Endodermal cell (in vitro differentiated cells): ENCODE results near the gene NDFIP2. TPM values are rescaled to one million over a fixed set of nuclear protein-coding genes. Genes with fewer than 3 reads are reported as not detected.

Source experiments
- DNase-seq: peaks from one replicate; pipeline ENCODE4 v3.0.0-alpha.2; 2017
- H3K27ac ChIP-seq: 2 replicates; pipeline ENCODE4 v1.5.1; 2013; ENCODE audit warnings: mild to moderate bottlenecking, low read depth, low read length, moderate library complexity
- H3K27me3 ChIP-seq: 2 replicates; pipeline ENCODE4 v1.6.1; 2013; ENCODE audit warnings: mild to moderate bottlenecking, low read length, moderate library complexity; ENCODE audit not compliant: insufficient read depth, control insufficient read depth, poor library complexity, severe bottlenecking
- H3K36me3 ChIP-seq: 2 replicates; pipeline ENCODE4 v1.7.0; 2013; ENCODE audit warnings: mild to moderate bottlenecking, low read length, moderate library complexity; ENCODE audit not compliant: control insufficient read depth, insufficient read depth
- H3K4me1 ChIP-seq: one replicate; pipeline ENCODE4 v1.7.0; 2013; ENCODE audit warnings: low read length; ENCODE audit not compliant: control insufficient read depth, insufficient read depth
- H3K4me3 ChIP-seq: 2 replicates; pipeline ENCODE4 v1.5.1; 2013; ENCODE audit warnings: mild to moderate bottlenecking, low read length, moderate library complexity
- H3K9ac ChIP-seq: 2 replicates; pipeline ENCODE4 v1.6.1; 2013; ENCODE audit warnings: mild to moderate bottlenecking, low read length, moderate library complexity; ENCODE audit not compliant: poor library complexity, severe bottlenecking; ENCODE audit errors: extremely low read depth
- H3K9me3 ChIP-seq: 2 replicates; pipeline ENCODE4 v1.6.1; 2013; ENCODE audit warnings: mild to moderate bottlenecking, low read length, moderate library complexity; ENCODE audit not compliant: control insufficient read depth
- H3K27ac Mint-ChIP-seq: 2 replicates; pipeline ENCODE4 v1.8.0; 2020; ENCODE audit warnings: mixed read lengths
- H3K27me3 Mint-ChIP-seq: 2 replicates; pipeline ENCODE4 v1.8.0; 2021; ENCODE audit warnings: mild to moderate bottlenecking, mixed read lengths; ENCODE audit not compliant: insufficient read depth
- H3K36me3 Mint-ChIP-seq: 2 replicates; pipeline ENCODE4 v1.8.0; 2020; ENCODE audit warnings: low read depth, mixed read lengths
- H3K4me1 Mint-ChIP-seq: 2 replicates; pipeline ENCODE4 v1.8.0; 2020; ENCODE audit warnings: mixed read lengths
- H3K4me3 Mint-ChIP-seq: 2 replicates; pipeline ENCODE4 v1.8.0; 2020; ENCODE audit warnings: mild to moderate bottlenecking, moderate library complexity, mixed read lengths
- H3K9me3 Mint-ChIP-seq: 2 replicates; pipeline ENCODE4 v1.8.0; 2020; ENCODE audit warnings: mild to moderate bottlenecking, mixed read lengths
- WGBS, 2 experiments: methylation state at CpG; one replicate each; pipeline versions ENCODE4 v1.1.5 to v1.1.7; 2013; ENCODE audit warnings: missing lambda C conversion rate in 2 of 2, mixed read lengths in 1 of 2; ENCODE audit not compliant: insufficient coverage in 1 of 2, insufficient read length in 1 of 2; 5-methylcytosine and 5-hydroxymethylcytosine counted together
- total RNA-seq, 2 donors: library from RNA; stranded (reverse); fragmentation: NEBNext Ultra II Directional in 1 of 2; extraction: Animal tissue kit (Norgen Biotek cat#: 25700) in 1 of 2; gene quantifications; 2 replicates in 1 of 2; 3 replicates in 1 of 2; pipeline ENCODE4 v1.2.1, GENCODE V29; 2021
- TF ChIP-seq, protein P1 (sequence below): fragments of 200-600 bp; sonication (generic); conservative IDR thresholded peaks from 2 replicates; pipeline ENCODE4 v1.5.0; 2021; ENCODE audit warnings: antibody characterized with exemption, mild to moderate bottlenecking

The NDFIP2 gene
- total RNA-seq, 2 donors from 2014 or later, result 27.9 to 29.2 TPM

DNA sequence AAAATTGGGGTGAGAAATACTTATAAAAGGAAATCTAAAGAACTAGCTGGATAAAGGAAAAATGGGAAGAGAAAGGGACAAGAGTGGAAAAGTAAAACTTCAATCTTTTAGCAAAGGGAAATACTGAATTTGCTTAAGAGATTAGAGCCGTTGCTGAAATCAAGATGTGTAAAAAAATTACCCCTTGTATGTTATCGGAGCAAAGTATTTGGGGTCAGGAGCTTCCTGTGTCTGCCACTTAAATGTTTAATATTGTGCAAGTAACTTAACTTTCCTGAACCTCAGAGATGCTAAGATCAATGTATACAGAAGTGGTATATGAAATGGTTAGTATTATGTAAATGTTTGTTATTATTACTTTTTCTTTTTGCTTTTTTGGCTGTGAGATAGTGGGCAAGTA lies 51.6 kb downstream of the NDFIP2 start:
- DNase-seq, result no peak
- Histone ChIP-seq H3K9me3 (no peaks in the 10 kb centered on the region), H3K36me3 (peaks cover 2% of the 10 kb centered on the region), H3K27ac (no peak overlapping the region), H3K4me3 (no peak overlapping the region), H3K27me3 (no peaks in the 10 kb centered on the region), H3K9ac (no peak overlapping the region), H3K4me1 (peaks cover 6% of the 10 kb centered on the region)
- Mint-ChIP-seq H3K27ac (no peak overlapping the region), H3K27me3 (no peaks in the 10 kb centered on the region), H3K4me3 (no peak overlapping the region), H3K9me3 (no peaks in the 10 kb centered on the region), H3K36me3 (peaks cover 3% of the 10 kb centered on the region), H3K4me1 (peaks cover 21% of the 10 kb centered on the region)
- WGBS, 2 experiments, result 95 to 100% methylated on average over 2 of the region's 2 CpGs
- TF ChIP-seq, protein P1, sequence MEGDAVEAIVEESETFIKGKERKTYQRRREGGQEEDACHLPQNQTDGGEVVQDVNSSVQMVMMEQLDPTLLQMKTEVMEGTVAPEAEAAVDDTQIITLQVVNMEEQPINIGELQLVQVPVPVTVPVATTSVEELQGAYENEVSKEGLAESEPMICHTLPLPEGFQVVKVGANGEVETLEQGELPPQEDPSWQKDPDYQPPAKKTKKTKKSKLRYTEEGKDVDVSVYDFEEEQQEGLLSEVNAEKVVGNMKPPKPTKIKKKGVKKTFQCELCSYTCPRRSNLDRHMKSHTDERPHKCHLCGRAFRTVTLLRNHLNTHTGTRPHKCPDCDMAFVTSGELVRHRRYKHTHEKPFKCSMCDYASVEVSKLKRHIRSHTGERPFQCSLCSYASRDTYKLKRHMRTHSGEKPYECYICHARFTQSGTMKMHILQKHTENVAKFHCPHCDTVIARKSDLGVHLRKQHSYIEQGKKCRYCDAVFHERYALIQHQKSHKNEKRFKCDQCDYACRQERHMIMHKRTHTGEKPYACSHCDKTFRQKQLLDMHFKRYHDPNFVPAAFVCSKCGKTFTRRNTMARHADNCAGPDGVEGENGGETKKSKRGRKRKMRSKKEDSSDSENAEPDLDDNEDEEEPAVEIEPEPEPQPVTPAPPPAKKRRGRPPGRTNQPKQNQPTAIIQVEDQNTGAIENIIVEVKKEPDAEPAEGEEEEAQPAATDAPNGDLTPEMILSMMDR, result no peak

DNA sequence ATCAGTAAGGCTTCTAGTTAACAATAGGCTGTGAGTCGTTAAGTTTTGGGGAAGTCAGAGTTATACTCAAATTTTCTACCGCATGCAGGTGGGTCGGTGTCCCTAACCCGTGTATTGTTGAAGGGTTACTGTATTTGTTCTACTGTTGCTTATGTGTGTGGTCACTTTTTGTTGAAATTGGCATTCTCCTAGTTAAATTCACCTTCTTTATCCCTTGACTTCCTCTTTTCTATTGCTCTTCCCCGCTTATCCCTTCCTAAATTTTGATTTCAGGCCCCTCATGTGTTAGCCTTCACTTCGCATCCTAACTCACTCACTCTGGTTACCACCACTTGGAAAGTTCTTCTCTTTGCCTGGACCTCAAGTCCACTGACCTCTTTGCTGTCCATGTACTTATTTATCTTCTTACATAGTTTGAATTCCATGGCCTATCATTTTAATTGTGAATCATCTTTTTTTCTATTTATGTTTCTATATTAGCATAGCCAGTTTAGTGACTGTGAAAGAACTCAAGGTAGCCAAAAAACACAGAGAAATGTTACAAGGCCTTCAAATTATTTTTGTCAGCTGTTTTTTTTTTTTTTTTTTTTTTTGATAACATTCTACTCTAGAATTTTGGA lies 52.9 kb downstream of the NDFIP2 start:
- Mint-ChIP-seq H3K4me1 (peaks cover 26% of the 10 kb centered on the region), H3K27me3 (no peaks in the 10 kb centered on the region), H3K9me3 (no peaks in the 10 kb centered on the region), H3K36me3 (peaks cover 10% of the 10 kb centered on the region), H3K4me3 (no peak overlapping the region), H3K27ac (no peak overlapping the region)
- TF ChIP-seq, protein P1, result no peak
- no peaks in the 10 kb centered on the region for H3K9me3 ChIP-seq
- H3K27ac ChIP-seq, result no peak overlapping the region
- H3K4me3 ChIP-seq, result no peak overlapping the region
- no peak overlapping the region for H3K9ac ChIP-seq
- 88 to 91% methylated on average over 3 to 6 of the region's 6 CpGs for WGBS, 2 experiments
- no peaks in the 10 kb centered on the region for H3K27me3 ChIP-seq
- H3K4me1 ChIP-seq, result peaks cover 8% of the 10 kb centered on the region
- H3K36me3 ChIP-seq, result peaks cover 8% of the 10 kb centered on the region
- DNase-seq, result no peak

DNA sequence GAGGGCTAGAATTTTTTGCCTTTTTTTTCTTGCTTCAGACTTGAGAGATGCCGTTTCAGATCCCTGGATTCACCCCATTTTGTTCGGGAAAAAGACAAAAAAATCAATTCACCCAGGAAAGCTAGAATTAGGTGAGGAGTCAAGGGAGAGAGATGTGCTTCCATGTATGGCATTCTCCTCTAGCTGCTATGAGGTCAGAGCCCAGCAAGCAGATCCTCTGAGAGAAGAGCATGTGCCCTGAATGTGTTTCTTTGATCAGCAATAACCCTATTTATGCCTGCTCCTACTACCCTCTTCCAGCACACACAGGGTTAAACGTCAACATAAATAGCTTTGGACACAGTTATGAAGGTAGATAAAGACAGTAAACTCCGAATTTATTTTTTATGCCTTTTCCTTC lies 53.6 kb downstream of the NDFIP2 start:
- no peak for DNase-seq
- H3K4me1 ChIP-seq, result peaks cover 6% of the 10 kb centered on the region
- Mint-ChIP-seq H3K36me3 (peaks cover 10% of the 10 kb centered on the region), H3K4me3 (no peak overlapping the region), H3K4me1 (peaks cover 26% of the 10 kb centered on the region), H3K27me3 (no peaks in the 10 kb centered on the region), H3K27ac (no peak overlapping the region), H3K9me3 (no peaks in the 10 kb centered on the region)
- WGBS, 2 experiments, result 86 to 87% methylated on average over 3 to 4 of the region's 4 CpGs
- H3K9me3 ChIP-seq, result no peaks in the 10 kb centered on the region
- no peaks in the 10 kb centered on the region for H3K27me3 ChIP-seq
- TF ChIP-seq, protein P1, result no peak
- H3K9ac ChIP-seq, result no peak overlapping the region
- no peak overlapping the region for H3K4me3 ChIP-seq
- H3K36me3 ChIP-seq, result peaks cover 8% of the 10 kb centered on the region
- H3K27ac ChIP-seq, result no peak overlapping the region
